GM12878 (cell line): ENCODE results near the gene EGFL8. TPM values are rescaled to one million over a fixed set of nuclear protein-coding genes. Genes with fewer than 3 reads are reported as not detected.

Experiments used
- CHD2 ChIP-seq: IDR thresholded peaks from 2 replicates; pipeline ENCODE4 v1.6.1; 2011; ENCODE audit warnings: low read depth, low read length, improper control_type of control experiment, borderline replicate concordance
- CHD4 ChIP-seq: fragments of 200-600 bp; sonication (generic); IDR thresholded peaks from 2 replicates; pipeline ENCODE4 v1.6.1; 2016; ENCODE audit warnings: mild to moderate bottlenecking
- CREM ChIP-seq: IDR thresholded peaks from 2 replicates; pipeline ENCODE4 v1.6.1; 2014; ENCODE audit warnings: antibody characterized with exemption, low read depth
- FOXM1 ChIP-seq: IDR thresholded peaks from 2 replicates; pipeline ENCODE4 v1.6.1; 2012; ENCODE audit warnings: low read depth, mild to moderate bottlenecking, inconsistent platforms, low read length, moderate library complexity
- JUND ChIP-seq: IDR thresholded peaks from 2 replicates; pipeline ENCODE4 v1.6.1; 2012; ENCODE audit warnings: low read depth, mild to moderate bottlenecking, low read length, improper control_type of control experiment, moderate library complexity
- KDM1A ChIP-seq: fragments of 200-600 bp; sonication (generic); IDR thresholded peaks from 2 replicates; pipeline ENCODE4 v1.6.1; 2016; ENCODE audit warnings: borderline replicate concordance
- KLF5 ChIP-seq: fragments of 450-650 bp; IDR thresholded peaks from 2 replicates; pipeline ENCODE4 v1.6.1; 2014; ENCODE audit warnings: mild to moderate bottlenecking; ENCODE audit not compliant: partially characterized antibody
- LARP7 ChIP-seq: fragments of 450-650 bp; IDR thresholded peaks from 2 replicates; pipeline ENCODE4 v1.6.1; 2017; ENCODE audit warnings: mild to moderate bottlenecking
- NFIC ChIP-seq: IDR thresholded peaks from 2 replicates; pipeline ENCODE4 v1.6.1; 2012; ENCODE audit warnings: low read depth, mild to moderate bottlenecking, inconsistent platforms, low read length, moderate library complexity
- NKRF ChIP-seq: fragments of 450-650 bp; conservative IDR thresholded peaks from 2 replicates; pipeline ENCODE4 v1.6.1; 2017; ENCODE audit warnings: mild to moderate bottlenecking, moderate library complexity
- PBX3 ChIP-seq: IDR thresholded peaks from 2 replicates; pipeline ENCODE4 v1.6.1; 2011; ENCODE audit warnings: mild to moderate bottlenecking, low read depth, low read length, moderate library complexity; ENCODE audit not compliant: insufficient replicate concordance
- POLR2A ChIP-seq: IDR thresholded peaks from 2 replicates; pipeline ENCODE4 v1.6.1; 2011; ENCODE audit warnings: low read depth, mild to moderate bottlenecking, low read length
- WRNIP1 ChIP-seq: IDR thresholded peaks from 2 replicates; pipeline ENCODE4 v1.6.1; 2011; ENCODE audit warnings: low read depth, low read length, improper control_type of control experiment, borderline replicate concordance
- ZNF384 ChIP-seq: IDR thresholded peaks from 2 replicates; pipeline ENCODE4 v1.6.1; 2012; ENCODE audit warnings: low read depth, mild to moderate bottlenecking, low read length, improper control_type of control experiment, borderline replicate concordance
- polyA plus RNA-seq, 11 experiments: library from polyadenylated mRNA; depleted of rRNA in 4 of 11; unstranded in 6 of 11; stranded (reverse) in 5 of 11; fragments of >200 nt; fragmentation: Nextera tagmentation in 4 of 11; fragmentation: Illumina TruSeq in 1 of 11; extraction: Ambion mirVana in 4 of 11; extraction: Trizol in 1 of 11; gene quantifications; 1 replicate in 1 of 11; 2 replicates in 10 of 11; pipeline versions ENCODE4 v1.2.1 to v1.2.3, GENCODE V29; 2011 to 2016; ENCODE audit warnings: inconsistent platforms in 2 of 11, missing spikeins in 2 of 11, low read depth in 1 of 11
- total RNA-seq, 4 experiments: library from RNA; depleted of rRNA in 3 of 4; stranded (reverse); fragments of >200 nt in 3 of 4; fragmentation: Illumina TruSeq in 1 of 4; extraction: Trizol in 1 of 4; gene quantifications; 2 replicates each; pipeline versions ENCODE4 v1.2.1 to v1.2.3, GENCODE V29; 2013 to 2021
- TF ChIP-seq, protein P1 (sequence below): IDR thresholded peaks from 2 replicates; pipeline ENCODE4 v1.6.1; 2012; ENCODE audit warnings: low read length, inconsistent platforms
- TF ChIP-seq, protein P2 (sequence below): fragments of 450-650 bp; IDR thresholded peaks from 2 replicates; pipeline ENCODE4 v1.6.1; 2014; ENCODE audit warnings: mild to moderate bottlenecking
- TF ChIP-seq, protein P3 (sequence below): fragments of 450-650 bp; IDR thresholded peaks from 2 replicates; pipeline ENCODE4 v1.6.1; 2018; ENCODE audit warnings: borderline replicate concordance, mild to moderate bottlenecking; ENCODE audit not compliant: partially characterized antibody
- TF ChIP-seq, protein P4 (sequence below): fragments of 450-650 bp; IDR thresholded peaks from 2 replicates; pipeline ENCODE4 v1.6.1; 2017; ENCODE audit warnings: borderline replicate concordance

EGFL8 gene
- total and polyA plus RNA-seq, 10 of the 15 experiments (the other 5 are each of a cell fraction or from before 2014, with no cell fraction given), result 0.07 to 3.5 (median 1.4) TPM

DNA sequence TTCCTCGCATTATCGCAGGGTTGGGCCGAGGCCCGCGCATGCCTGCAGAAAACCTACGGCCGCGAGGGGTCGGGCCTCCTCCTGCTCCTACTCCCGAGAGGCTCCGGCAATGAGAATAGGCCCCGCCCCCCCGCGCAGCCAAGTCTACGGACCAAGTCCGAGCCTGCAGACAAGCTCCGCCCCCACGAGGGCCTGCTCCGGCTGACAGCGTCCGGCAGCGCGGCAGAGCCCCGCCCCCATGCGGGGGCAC, 31.2 kb downstream of the EGFL8 start (continued):
- no peak for TF ChIP-seq NKRF
- no peak for TF ChIP-seq CHD4
- TF ChIP-seq CREM, result no peak
- TF ChIP-seq, protein P1, sequence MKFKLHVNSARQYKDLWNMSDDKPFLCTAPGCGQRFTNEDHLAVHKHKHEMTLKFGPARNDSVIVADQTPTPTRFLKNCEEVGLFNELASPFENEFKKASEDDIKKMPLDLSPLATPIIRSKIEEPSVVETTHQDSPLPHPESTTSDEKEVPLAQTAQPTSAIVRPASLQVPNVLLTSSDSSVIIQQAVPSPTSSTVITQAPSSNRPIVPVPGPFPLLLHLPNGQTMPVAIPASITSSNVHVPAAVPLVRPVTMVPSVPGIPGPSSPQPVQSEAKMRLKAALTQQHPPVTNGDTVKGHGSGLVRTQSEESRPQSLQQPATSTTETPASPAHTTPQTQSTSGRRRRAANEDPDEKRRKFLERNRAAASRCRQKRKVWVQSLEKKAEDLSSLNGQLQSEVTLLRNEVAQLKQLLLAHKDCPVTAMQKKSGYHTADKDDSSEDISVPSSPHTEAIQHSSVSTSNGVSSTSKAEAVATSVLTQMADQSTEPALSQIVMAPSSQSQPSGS, result no peak
- no peak for TF ChIP-seq ZNF384
- no peak for TF ChIP-seq LARP7
- no peak for TF ChIP-seq POLR2A
- TF ChIP-seq NFIC, result no peak
- TF ChIP-seq JUND, result no peak
- TF ChIP-seq FOXM1, result no peak
- TF ChIP-seq, protein P2, sequence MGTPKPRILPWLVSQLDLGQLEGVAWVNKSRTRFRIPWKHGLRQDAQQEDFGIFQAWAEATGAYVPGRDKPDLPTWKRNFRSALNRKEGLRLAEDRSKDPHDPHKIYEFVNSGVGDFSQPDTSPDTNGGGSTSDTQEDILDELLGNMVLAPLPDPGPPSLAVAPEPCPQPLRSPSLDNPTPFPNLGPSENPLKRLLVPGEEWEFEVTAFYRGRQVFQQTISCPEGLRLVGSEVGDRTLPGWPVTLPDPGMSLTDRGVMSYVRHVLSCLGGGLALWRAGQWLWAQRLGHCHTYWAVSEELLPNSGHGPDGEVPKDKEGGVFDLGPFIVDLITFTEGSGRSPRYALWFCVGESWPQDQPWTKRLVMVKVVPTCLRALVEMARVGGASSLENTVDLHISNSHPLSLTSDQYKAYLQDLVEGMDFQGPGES, result no peak
- TF ChIP-seq CHD2, result 0 out of 2 replicates have a peak, but pooled peaks have one; percentile 75
- no peak for TF ChIP-seq WRNIP1
- TF ChIP-seq, protein P3, sequence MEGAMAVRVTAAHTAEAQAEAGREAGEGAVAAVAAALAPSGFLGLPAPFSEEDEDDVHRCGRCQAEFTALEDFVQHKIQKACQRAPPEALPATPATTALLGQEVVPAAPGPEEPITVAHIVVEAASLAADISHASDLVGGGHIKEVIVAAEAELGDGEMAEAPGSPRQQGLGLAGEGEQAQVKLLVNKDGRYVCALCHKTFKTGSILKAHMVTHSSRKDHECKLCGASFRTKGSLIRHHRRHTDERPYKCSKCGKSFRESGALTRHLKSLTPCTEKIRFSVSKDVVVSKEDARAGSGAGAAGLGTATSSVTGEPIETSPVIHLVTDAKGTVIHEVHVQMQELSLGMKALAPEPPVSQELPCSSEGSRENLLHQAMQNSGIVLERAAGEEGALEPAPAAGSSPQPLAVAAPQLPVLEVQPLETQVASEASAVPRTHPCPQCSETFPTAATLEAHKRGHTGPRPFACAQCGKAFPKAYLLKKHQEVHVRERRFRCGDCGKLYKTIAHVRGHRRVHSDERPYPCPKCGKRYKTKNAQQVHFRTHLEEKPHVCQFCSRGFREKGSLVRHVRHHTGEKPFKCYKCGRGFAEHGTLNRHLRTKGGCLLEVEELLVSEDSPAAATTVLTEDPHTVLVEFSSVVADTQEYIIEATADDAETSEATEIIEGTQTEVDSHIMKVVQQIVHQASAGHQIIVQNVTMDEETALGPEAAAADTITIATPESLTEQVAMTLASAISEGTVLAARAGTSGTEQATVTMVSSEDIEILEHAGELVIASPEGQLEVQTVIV, result no peak
- TF ChIP-seq, protein P4, sequence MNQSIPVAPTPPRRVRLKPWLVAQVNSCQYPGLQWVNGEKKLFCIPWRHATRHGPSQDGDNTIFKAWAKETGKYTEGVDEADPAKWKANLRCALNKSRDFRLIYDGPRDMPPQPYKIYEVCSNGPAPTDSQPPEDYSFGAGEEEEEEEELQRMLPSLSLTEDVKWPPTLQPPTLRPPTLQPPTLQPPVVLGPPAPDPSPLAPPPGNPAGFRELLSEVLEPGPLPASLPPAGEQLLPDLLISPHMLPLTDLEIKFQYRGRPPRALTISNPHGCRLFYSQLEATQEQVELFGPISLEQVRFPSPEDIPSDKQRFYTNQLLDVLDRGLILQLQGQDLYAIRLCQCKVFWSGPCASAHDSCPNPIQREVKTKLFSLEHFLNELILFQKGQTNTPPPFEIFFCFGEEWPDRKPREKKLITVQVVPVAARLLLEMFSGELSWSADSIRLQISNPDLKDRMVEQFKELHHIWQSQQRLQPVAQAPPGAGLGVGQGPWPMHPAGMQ, result no peak
- no peak for TF ChIP-seq KDM1A
- no peak for TF ChIP-seq PBX3
- no peak for TF ChIP-seq KLF5
